GM21576 (cell line): ENCODE results near the gene RFT1.

Experiments
- ATAC-seq: cut with Tn5 transposase; IDR thresholded peaks from one replicate; pipeline ENCODE4 v1.9.1; 2021; ENCODE audit warnings: mild to moderate bottlenecking, moderate library complexity; ENCODE audit not compliant: unreplicated experiment

RFT1 gene

GRCh38 chr3:53129344-53129743, 891 bp downstream of the RFT1 start:
- ATAC-seq, result no peak

GRCh38 chr3:53126601-53127000, 3.6 kb downstream of the RFT1 start:
- ATAC-seq, result no peak

DNA sequence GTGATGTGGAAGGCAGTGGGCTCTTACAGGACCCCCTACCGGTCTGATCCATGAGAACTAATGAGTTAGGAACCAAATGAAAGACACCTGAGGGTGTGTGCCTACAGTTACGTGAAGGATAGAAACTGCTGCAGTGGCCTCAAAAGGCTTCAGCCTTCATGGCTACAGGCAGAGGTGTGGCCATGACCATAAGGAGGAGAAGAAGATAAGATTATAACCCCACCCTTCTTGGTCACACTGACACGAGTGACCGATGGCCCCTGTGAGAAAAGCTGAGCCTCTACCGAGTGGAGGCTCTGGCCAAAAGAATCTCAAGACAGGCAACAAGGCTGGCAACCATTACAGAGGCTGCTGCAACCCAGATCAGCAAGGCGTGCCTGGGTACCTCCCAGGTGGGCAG, 6.3 kb downstream of the RFT1 start:
- no peak for ATAC-seq

DNA sequence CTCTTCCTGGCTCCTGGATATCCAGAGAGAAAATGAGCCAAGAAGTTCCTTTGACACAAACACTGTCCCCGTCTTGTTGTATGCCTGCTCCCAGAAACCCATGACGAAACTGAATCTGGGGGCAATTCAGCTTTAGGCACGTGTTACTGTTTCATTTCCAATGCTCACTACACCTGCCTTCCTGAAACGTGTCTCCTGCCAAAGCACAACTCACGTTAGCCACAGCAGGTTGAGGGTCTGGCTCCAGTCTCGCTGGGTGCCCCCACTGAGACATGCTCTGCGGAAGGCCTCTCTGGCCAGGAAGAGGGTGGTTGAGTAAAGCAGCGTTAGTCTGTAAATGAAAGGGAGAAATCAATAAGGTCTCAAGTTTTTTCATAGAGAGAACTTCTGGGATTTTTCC, 6.7 kb downstream of the RFT1 start:
- ATAC-seq, result no peak

DNA sequence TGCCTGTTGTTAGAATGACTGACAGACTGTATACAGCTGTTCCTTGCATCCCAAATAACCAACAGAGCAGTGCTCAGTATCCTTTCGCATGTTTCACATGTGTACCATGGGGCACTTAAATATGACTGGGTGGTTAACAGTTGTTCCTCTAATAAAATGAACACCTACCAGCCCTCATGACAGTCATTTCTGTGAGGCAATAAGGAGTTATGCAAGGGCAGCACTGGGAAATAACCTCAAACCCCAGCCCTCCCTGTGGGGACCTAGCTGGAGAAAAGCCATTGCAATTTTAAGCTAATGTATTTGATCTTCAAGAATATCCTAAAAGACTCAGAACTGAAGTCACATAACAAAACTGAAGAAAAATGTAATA, 7.3 kb downstream of the RFT1 start:
- no peak for ATAC-seq

DNA sequence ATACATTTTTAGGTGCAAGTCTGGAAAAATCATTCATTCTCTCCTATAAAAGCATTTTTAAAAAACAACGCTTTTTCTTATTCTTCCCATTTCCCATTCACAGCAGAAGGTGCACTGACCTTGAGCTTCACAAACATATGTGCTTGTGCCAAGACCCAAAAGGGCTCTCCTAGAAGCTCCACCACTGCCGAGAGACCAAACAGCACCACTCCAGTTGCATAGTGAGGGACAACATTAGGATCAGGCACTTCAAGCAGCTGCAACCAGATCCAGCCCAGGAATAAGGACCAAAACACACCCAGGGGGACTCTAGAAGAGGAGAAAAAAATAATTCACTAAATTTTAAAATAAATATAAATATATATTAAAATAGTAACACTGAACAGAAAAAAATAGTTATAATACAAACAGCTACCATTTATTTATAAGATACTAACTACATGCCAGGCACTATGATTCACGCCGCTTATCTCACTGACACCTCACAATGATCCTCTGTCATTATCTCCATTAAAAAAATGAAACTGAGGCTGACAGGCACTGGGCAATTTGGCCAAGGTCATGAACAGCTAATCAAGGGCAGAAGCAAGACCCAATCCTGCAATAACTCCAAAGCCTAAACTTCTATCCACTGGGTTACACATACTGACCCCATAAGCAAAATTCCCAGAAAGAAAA, 7.8 kb downstream of the RFT1 start:
- ATAC-seq, result no peak

- ATAC-seq, result no peak
Measured at GRCh38 chr3:53120336-53120735, 9.9 kb downstream of the RFT1 start.

DNA sequence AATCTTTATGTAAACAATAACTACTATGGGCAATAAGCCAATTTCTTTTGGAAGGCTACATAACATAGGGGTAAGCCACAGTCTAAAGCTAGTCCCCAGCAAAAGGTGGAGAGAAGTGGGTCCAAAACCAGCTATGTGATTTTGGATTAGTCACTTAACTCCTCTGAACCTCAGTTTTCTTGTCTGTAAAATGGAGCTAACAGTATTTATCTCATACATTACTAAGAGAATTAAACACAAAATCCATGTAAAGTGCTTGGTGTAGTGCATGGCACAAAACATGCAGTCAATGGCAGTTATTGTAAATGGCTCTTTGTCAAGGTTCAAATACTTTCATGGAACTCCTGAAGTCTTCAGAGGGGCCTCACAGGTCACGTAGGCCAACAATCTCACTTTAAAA, 13.3 kb downstream of the RFT1 start:
- no peak for ATAC-seq

- ATAC-seq, result no peak
Measured at GRCh38 chr3:53114412-53115074, 15.7 kb downstream of the RFT1 start.

DNA sequence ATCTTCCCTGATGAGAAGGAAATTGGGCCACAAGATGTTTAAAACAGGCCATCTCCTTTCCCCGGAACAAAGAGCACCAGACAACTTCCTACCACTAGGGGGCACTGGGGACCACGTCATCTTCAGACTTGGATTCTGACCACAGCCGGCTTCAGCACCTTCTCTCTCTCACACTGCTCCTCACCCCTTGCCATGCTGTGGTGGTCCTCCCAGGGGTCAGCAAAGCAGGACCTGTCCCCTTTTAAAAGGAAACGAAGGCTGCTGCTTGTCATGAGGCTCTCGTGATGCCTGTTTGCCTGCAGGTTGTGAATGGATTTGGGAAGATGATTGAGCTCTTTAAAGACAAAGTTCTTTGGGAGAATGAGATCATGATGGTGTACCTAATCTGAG, 16.2 kb downstream of the RFT1 start:
- ATAC-seq, result no peak

DNA sequence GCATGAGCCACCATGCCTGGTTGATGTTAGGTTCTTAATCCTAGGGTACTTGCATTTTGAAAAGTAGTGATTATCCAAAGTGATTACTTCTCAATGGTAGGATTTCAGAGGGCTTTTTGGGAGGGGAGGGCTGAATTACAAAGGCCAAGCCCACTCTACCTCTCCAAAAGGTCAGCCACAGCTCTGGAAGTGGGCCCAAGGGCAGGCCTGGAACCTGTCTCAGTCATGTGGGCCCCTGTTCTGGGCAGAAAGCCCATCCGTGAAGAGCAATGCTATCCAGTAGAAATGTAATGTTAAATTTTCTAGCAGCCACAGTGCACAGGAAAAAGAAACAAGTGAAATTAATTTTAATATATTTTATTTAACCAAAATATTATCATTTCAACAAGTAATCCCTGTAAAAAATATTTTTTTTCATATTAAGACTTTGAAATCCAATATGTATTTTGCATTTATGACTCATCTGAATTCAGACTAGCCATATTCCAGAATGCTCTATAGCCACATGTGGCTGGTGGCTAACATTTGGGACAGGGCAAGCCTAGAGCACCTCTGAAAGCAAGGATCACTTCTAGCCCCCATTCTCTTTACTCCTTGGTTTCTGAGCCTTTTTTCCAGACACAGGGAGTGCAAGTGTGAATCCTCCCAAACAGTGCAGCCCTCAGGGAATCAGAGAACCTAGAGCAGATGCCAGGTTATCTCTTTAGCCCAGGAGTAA, 16.8 kb downstream of the RFT1 start:
- no peak for ATAC-seq

DNA sequence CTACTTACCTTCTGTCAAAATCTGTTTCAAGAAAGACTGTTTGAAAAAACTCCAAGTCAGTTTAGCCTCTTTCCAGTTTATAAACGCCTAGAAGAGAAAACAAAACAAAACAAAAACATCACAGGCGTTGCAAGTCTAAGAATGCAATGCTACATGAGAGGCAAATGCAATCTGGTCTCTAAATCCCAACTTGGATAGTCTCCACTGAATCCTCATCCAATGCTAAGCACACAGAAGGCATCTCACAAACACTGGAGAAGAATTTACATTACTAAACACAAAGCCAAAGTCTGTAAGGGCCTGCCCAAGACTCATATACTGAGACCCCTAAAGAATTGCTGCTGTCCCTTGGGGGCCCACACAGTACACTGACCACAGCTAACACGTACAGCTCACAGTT, 18.4 kb downstream of the RFT1 start:
- no peak for ATAC-seq

DNA sequence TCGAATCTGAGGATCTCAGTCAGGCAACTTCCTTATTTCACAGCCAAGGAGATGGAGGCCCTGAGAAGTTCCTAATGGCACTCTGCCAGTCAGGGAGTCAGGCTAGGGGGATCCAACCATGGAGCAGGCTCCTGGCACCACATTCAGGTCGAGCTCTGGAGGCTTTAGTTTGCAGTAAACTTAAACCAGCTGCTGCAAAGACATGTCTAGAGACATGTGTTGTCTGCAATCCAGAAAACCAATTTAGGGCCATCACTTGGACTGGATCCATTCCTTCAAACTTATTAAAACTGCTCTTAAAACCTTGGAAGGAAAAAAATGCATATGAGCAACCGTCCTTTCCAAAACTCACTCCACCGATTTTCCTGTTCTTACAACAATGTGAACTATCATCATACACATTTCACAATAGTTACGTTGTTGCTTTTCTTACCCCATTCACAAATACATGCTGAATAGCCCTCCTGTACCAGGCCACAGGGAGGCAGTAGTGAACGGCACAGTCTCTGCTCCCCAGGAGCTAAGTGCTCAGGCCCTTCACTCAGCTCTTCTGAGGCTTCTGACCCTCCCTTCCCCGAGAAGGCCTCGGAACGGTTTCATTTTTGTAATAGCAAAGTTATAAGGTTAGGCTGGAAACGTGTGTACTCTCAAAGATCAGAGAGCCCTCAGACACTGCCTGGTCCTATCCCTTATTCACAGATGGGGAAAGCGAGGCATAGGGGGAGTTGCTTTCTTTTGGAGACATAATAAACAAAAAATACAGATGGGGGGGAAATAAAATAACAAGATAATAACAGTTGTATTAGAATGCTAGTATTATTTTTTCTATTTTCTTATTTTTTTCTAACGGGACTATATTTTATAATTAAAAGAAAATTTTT, 20.1 kb downstream of the RFT1 start:
- no peak for ATAC-seq

GRCh38 chr3:53109190-53109589, 21.0 kb downstream of the RFT1 start:
- ATAC-seq, result no peak

GRCh38 chr3:53104762-53105161, 25.5 kb downstream of the RFT1 start:
- ATAC-seq, result no peak

DNA sequence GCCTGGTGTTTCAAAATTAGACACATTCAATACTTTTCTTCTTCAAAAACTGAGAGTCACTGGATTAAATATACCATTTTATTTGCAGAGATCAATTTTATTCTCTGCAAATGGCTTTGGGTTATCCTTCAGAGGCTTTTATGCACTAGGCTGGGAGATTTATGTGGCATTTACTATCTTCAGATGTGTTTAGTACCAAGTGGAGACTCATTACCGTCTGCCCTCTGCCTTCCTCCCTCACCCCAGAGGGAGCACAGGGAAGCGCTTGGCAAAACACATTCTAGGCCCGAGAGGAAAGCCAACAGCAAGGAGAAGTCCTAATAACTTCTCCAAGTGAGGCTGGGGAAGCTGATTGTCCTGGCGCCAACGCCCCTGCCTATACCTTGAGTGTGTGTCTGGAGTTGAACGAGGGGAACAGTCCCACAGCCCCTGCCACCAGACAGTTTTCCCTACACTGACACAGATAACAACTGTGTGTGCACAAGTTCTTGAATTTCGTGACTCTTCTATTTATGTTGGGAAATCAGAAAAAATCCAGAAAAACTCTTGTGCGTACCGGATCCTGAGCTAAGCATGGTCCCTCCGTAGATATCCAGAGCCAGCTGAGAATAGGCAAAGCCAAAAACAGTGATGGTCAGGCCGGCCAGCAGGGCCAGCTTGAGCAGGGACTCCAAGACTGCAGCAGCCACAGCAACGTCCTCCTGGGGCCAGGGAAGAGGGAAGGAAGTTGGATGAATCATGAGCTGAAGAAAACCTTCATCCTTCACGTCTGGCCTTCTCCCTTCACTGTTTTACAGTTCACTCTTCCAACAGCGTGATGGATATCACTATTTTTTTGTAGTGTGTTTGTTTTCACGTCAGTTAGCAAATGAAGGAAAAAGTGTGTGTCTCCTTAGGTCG, 26.6 kb downstream of the RFT1 start:
- no peak for ATAC-seq

GRCh38 chr3:53102601-53103147, 27.6 kb downstream of the RFT1 start:
- ATAC-seq, result peak; percentile 77

- no peak for ATAC-seq
Measured at GRCh38 chr3:53101956-53102355, 28.3 kb downstream of the RFT1 start.

DNA sequence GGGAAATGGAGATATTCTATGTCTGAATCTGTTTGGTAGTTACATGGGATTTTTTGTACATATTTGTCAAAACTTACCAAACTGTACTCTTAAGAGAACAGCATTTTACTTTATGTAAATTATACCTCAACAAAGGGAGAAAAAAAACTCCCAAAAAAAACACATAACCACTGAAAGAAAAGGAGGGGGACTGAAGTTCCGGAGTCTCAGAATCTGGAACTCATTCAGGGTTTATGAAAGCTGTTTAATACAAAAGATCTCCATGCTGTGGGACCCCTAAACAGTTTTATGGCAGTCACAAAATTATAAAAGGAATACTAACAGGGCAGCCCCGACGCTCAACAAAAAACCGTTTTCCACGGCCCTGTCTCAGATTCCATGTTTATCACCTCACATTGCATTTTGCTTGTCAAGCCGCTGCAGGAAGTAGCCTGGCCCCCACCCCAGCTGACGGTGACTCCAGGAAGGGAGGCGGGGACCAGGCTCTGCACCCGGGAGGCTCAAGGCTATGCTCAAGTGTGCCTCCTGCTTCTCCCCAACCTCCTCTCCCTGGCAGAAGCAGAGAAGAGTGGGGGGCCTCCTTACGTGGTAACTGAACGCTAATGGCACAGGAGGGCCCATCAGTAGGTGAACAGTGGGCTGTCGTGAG, 29.3 kb downstream of the RFT1 start:
- no peak for ATAC-seq

GRCh38 chr3:53097887-53098286, 32.3 kb downstream of the RFT1 start:
- ATAC-seq, result no peak
